OCI-LY7 (cell line): ENCODE data around the gene RPS6KA2. TPM values are rescaled to one million over a fixed set of nuclear protein-coding genes. Genes with fewer than 3 reads are reported as not detected.

Source experiments
- BruUV-seq: library from RNA; stranded (reverse); fragments of 400-500 nt; replicated peaks from 2 replicates; lab custom pipeline; 2021; lab: Mats Ljungman, UMichigan
- CTCF ChIA-PET: fragments of 300-600 bp; sonication (Branson Sonifier 250); formaldehyde crosslinking; loops from one replicate; lab custom pipeline; 2022; ENCODE audit warnings: antibody characterized with exemption; ENCODE audit not compliant: unreplicated experiment; lab: Charles Lee
- POLR2A ChIA-PET: fragments of 300-600 bp; sonication (Branson Sonifier 250); formaldehyde crosslinking; loops from one replicate; lab custom pipeline; 2022; ENCODE audit warnings: antibody characterized with exemption; lab: Charles Lee
- DNase-seq: peaks from one replicate; pipeline ENCODE4 v3.0.0-alpha.2; 2015; ENCODE audit warnings: low spot score
- H2AFZ ChIP-seq: fragments of 200-600 bp; sonication (generic), shearing (Covaris generic); 2 replicates; pipeline ENCODE4 v1.6.1; 2014; ENCODE audit warnings: mild to moderate bottlenecking, antibody characterized with exemption, low read length, moderate library complexity
- H3K27ac ChIP-seq: fragments of 200-600 bp; sonication (generic); 2 replicates; pipeline ENCODE4 v1.5.1; 2014; ENCODE audit warnings: mixed run types, low read depth, mild to moderate bottlenecking, moderate library complexity, low read length, inconsistent platforms; ENCODE audit not compliant: poor library complexity, severe bottlenecking
- H3K36me3 ChIP-seq: fragments of 200-600 bp; sonication (generic); 2 replicates; pipeline ENCODE4 v1.6.1; 2014; ENCODE audit warnings: mild to moderate bottlenecking, antibody characterized with exemption, low read length, moderate library complexity, mixed read lengths; ENCODE audit not compliant: insufficient read depth
- H3K4me1 ChIP-seq: fragments of 200-600 bp; sonication (generic); 2 replicates; pipeline ENCODE4 v1.5.1; 2014; ENCODE audit warnings: mild to moderate bottlenecking, low read length; ENCODE audit not compliant: insufficient read depth, poor library complexity, severe bottlenecking
- H3K4me2 ChIP-seq: fragments of 200-600 bp; sonication (generic); 2 replicates; pipeline ENCODE4 v1.6.1; 2014; ENCODE audit warnings: mild to moderate bottlenecking, low read length
- H3K4me3 ChIP-seq: fragments of 200-600 bp; sonication (generic); 2 replicates; pipeline ENCODE4 v1.5.1; 2014; ENCODE audit warnings: mild to moderate bottlenecking, low read depth, low read length; ENCODE audit not compliant: poor library complexity, severe bottlenecking
- H3K79me2 ChIP-seq: fragments of 200-600 bp; sonication (generic); 2 replicates; pipeline ENCODE4 v1.6.1; 2016; ENCODE audit warnings: low read depth, mild to moderate bottlenecking, low read length, moderate library complexity, mixed read lengths; ENCODE audit not compliant: insufficient read depth
- H3K9me2 ChIP-seq: fragments of 200-600 bp; sonication (generic); 2 replicates; pipeline ENCODE4 v1.6.1; 2016; ENCODE audit warnings: mild to moderate bottlenecking, low read length, mixed read lengths; ENCODE audit not compliant: insufficient read depth
- H3K9me3 ChIP-seq: fragments of 200-600 bp; sonication (generic); 2 replicates; pipeline ENCODE4 v1.6.1; 2014; ENCODE audit warnings: mild to moderate bottlenecking, mixed run types, low read length, mixed read lengths
- H4K20me1 ChIP-seq: fragments of 200-600 bp; sonication (generic); 2 replicates; pipeline ENCODE4 v1.6.1; 2014; ENCODE audit warnings: mild to moderate bottlenecking, antibody characterized with exemption, low read length, moderate library complexity, mixed read lengths; ENCODE audit not compliant: insufficient read depth
- EZH2phosphoT487 ChIP-seq: fragments of 200-600 bp; sonication (generic); IDR thresholded peaks from 2 replicates; pipeline ENCODE4 v1.6.1; 2018; ENCODE audit warnings: low read depth, borderline replicate concordance, mild to moderate bottlenecking, mixed run types, antibody characterized with exemption, low read length, moderate library complexity, mixed read lengths
- intact Hi-C: fragments of 100-400 bp; cut with micrococcal nuclease; formaldehyde crosslinking; loops from one replicate; pipeline ENCODE4 v1.10.0; 2022; ENCODE audit not compliant: unreplicated experiment
- total RNA-seq, 2 experiments: library from RNA; depleted of rRNA in 1 of 2; stranded (reverse); fragments of >200 nt in 1 of 2; shearing (Covaris generic) in 1 of 2; gene quantifications; 2 replicates each; pipeline ENCODE4 v1.2.3, GENCODE V29; 2014 to 2022
- TF ChIP-seq, protein P1 (sequence below): fragments of 200-600 bp; sonication (generic); conservative IDR thresholded peaks from 2 replicates; pipeline ENCODE4 v1.5.1; 2014; ENCODE audit warnings: mild to moderate bottlenecking, antibody characterized with exemption, low read length, moderate library complexity, mixed read lengths

Gene RPS6KA2
- total RNA-seq, 2 experiments from 2014 or later, result 0.69 to 1.9 TPM

GRCh38 chr6:166471797-166472260 is 155.2 kb downstream of the RPS6KA2 start:
- Histone ChIP-seq H3K4me3 (no peak overlapping the region), H3K9me3 (no peaks in the 10 kb centered on the region), H3K9me2 (no peaks in the 10 kb centered on the region), H4K20me1 (no peaks in the 10 kb centered on the region), H3K79me2 (no peaks in the 10 kb centered on the region), H3K36me3 (no peaks in the 10 kb centered on the region), H2AFZ (no peak overlapping the region), H3K4me2 (no peak overlapping the region), H3K4me1 (no peaks in the 10 kb centered on the region), H3K27ac (no peak overlapping the region)
- TF ChIP-seq, protein P1, sequence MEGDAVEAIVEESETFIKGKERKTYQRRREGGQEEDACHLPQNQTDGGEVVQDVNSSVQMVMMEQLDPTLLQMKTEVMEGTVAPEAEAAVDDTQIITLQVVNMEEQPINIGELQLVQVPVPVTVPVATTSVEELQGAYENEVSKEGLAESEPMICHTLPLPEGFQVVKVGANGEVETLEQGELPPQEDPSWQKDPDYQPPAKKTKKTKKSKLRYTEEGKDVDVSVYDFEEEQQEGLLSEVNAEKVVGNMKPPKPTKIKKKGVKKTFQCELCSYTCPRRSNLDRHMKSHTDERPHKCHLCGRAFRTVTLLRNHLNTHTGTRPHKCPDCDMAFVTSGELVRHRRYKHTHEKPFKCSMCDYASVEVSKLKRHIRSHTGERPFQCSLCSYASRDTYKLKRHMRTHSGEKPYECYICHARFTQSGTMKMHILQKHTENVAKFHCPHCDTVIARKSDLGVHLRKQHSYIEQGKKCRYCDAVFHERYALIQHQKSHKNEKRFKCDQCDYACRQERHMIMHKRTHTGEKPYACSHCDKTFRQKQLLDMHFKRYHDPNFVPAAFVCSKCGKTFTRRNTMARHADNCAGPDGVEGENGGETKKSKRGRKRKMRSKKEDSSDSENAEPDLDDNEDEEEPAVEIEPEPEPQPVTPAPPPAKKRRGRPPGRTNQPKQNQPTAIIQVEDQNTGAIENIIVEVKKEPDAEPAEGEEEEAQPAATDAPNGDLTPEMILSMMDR, result no peak
- TF ChIP-seq EZH2phosphoT487, result no peak
- intact Hi-C loops, result no loop called here
- DNase-seq, result no peak
- ChIA-PET CTCF (no interaction called here), POLR2A (no interaction called here)
- BruUV-seq, result no TSS peak

DNA sequence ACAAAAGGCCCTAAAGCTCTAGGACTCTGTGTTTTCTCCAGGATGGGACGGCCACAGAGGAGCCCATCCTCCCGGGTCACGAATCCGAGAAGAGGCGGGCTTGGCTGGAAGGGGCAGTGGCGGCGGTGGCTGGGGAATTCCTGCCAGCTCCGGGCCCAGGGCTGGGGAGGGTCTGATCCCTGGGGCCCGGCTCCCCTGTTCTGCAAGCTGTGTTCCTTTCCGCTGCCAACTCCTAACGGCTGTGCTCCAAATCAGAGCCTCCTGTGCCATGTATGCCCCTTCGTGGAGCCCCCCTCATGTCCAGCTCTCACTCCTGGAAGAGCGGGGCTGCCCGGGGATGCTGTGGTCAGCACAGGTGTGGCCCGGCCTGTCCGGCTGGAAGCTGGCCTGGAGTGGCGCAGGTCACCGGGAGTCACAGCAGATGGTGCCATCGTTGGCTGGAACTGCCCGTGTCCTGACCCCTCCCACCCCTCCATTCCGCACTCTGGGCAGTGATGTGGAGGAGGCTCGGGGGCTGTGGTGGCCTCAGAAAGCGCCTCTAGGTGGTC is 156.1 kb downstream of the RPS6KA2 start:
- TF ChIP-seq, protein P1, result no peak
- no peak for TF ChIP-seq EZH2phosphoT487
- Histone ChIP-seq H3K27ac (no peak overlapping the region), H3K4me2 (no peak overlapping the region), H3K9me3 (no peaks in the 10 kb centered on the region), H3K79me2 (no peaks in the 10 kb centered on the region), H3K36me3 (no peaks in the 10 kb centered on the region), H3K9me2 (no peaks in the 10 kb centered on the region), H3K4me3 (no peak overlapping the region), H4K20me1 (no peaks in the 10 kb centered on the region), H3K4me1 (no peaks in the 10 kb centered on the region), H2AFZ (no peak overlapping the region)
- DNase-seq, result no peak
- intact Hi-C loops, result no loop called here
- ChIA-PET CTCF (no interaction called here), POLR2A (no interaction called here)
- no TSS peak for BruUV-seq

DNA sequence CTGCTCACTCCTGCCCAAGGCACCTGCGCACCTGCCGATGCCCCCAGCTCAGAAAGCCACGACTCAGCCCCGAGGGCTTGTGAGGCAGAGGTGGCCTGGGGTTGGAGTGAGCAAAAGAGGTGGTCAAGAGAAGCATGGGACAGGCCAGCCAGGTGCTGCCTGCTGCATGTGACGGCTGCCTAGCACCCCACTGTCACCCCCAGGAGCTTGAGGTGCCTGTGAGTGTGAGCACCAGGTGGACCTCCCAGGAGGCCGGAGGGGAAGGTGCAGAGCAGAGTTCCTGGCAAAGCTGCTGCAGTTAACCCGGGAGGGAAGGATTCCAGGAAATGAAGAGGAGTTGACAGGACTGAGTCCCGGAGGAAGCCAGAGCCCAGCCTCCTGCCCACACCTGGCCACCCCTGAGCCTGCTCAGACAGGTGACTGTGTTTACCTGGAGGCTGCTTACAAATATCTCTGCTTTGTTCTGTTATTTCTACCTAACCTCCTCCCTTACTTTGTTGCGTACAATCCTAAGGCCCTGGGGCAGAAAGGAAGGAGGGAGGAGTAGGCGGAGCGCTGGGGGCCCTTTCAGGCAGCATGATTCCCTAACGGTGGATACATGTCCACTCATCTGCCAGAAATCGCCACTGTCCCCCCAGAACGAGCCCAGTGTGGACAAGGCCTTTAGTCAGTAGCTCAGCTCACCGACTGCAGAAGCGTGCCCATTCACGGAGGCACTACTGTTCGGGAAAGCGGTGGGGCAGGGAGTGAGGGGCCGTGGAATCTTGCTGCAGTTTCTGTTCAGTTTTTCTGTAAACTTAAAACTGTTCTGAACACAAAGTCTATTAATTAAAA is 156.8 kb downstream of the RPS6KA2 start:
- Histone ChIP-seq H3K9me3 (no peaks in the 10 kb centered on the region), H3K9me2 (no peaks in the 10 kb centered on the region), H3K4me2 (no peak overlapping the region), H3K4me3 (no peak overlapping the region), H3K4me1 (no peaks in the 10 kb centered on the region), H3K27ac (no peak overlapping the region), H4K20me1 (no peaks in the 10 kb centered on the region), H2AFZ (no peak overlapping the region), H3K36me3 (no peaks in the 10 kb centered on the region), H3K79me2 (no peaks in the 10 kb centered on the region)
- intact Hi-C loops, result no loop called here
- no peak for DNase-seq
- POLR2A ChIA-PET, result no interaction called here
- no TSS peak for BruUV-seq
- TF ChIP-seq EZH2phosphoT487, result no peak
- TF ChIP-seq, protein P1, result no peak
- CTCF ChIA-PET, result no interaction called here
